A673 (cell line): Measurements from ENCODE around the gene CHRM5. TPM values are rescaled to one million over a fixed set of nuclear protein-coding genes. Genes with fewer than 3 reads are reported as not detected.
"Not testable (repeated sequence)": the region's sequence is repeated elsewhere in the genome, so short reads cannot be mapped to it uniquely, and the experiment has no call there.

Experiments
- BruUV-seq: library from RNA; stranded (reverse); fragments of 400-500 nt; replicated peaks from 2 replicates; lab custom pipeline; 2021; lab: Mats Ljungman, UMichigan
- CTCF ChIA-PET: fragments of 300-600 bp; sonication (Branson Sonifier 250); formaldehyde crosslinking; loops from one replicate; lab custom pipeline; 2022; ENCODE audit warnings: antibody characterized with exemption; lab: Charles Lee
- POLR2A ChIA-PET: fragments of 300-600 bp; sonication (Branson Sonifier 250); formaldehyde crosslinking; loops from one replicate; lab custom pipeline; 2022; ENCODE audit warnings: antibody characterized with exemption; ENCODE audit not compliant: low non-redundant PET; lab: Charles Lee
- DNase-seq: peaks from one replicate; pipeline ENCODE4 v3.0.0-alpha.2; 2015; ENCODE audit warnings: low spot score
- H3K27ac ChIP-seq: fragments of 200-600 bp; sonication (generic); 2 replicates; pipeline ENCODE4 v1.5.1; 2016; ENCODE audit warnings: mixed run types, low read depth, mild to moderate bottlenecking, mixed read lengths, antibody characterized with exemption, low read length; ENCODE audit not compliant: poor library complexity, severe bottlenecking
- H3K27me3 ChIP-seq: fragments of 200-600 bp; sonication (generic); replicated peaks from 2 replicates; pipeline ENCODE4 v1.6.1; 2017; ENCODE audit warnings: mixed run types, low read depth, mild to moderate bottlenecking, mixed read lengths, antibody characterized with exemption, low read length; ENCODE audit not compliant: insufficient read depth, poor library complexity
- H3K36me3 ChIP-seq: fragments of 200-600 bp; sonication (generic); 2 replicates; pipeline ENCODE4 v1.6.1; 2016; ENCODE audit warnings: mixed run types, mild to moderate bottlenecking, mixed read lengths, antibody characterized with exemption, low read length; ENCODE audit not compliant: insufficient read depth, poor library complexity, severe bottlenecking
- H3K4me1 ChIP-seq: fragments of 200-600 bp; sonication (generic); 2 replicates; pipeline ENCODE4 v1.6.1; 2017; ENCODE audit warnings: mixed run types, mild to moderate bottlenecking, mixed read lengths, antibody characterized with exemption, low read length; ENCODE audit not compliant: insufficient read depth, poor library complexity, severe bottlenecking
- H3K4me3 ChIP-seq: fragments of 200-600 bp; sonication (generic); 2 replicates; pipeline ENCODE4 v1.5.1; 2016; ENCODE audit warnings: low read depth, mixed run types, mild to moderate bottlenecking, mixed read lengths, low read length; ENCODE audit not compliant: poor library complexity, severe bottlenecking
- H3K9me3 ChIP-seq: fragments of 200-600 bp; sonication (generic); 2 replicates; pipeline ENCODE4 v1.6.1; 2016; ENCODE audit warnings: mixed run types, low read depth, mild to moderate bottlenecking, mixed read lengths, antibody characterized with exemption, low read length; ENCODE audit not compliant: poor library complexity, severe bottlenecking
- CTCF ChIP-seq: fragments of 300-800, 200-600 bp; sonication (generic); conservative IDR thresholded peaks from 2 replicates; pipeline ENCODE4 v1.5.1; 2017; ENCODE audit warnings: low read depth, mild to moderate bottlenecking, antibody characterized with exemption, low read length, moderate library complexity, mixed read lengths
- EZH2 ChIP-seq: fragments of 200-600 bp; sonication (generic); IDR thresholded peaks from 2 replicates; pipeline ENCODE4 v1.6.1; 2017; ENCODE audit warnings: borderline replicate concordance, low read depth, mild to moderate bottlenecking, mixed read lengths, antibody characterized with exemption, low read length; ENCODE audit not compliant: poor library complexity, severe bottlenecking
- intact Hi-C: fragments of 100-400 bp; cut with micrococcal nuclease; formaldehyde crosslinking; loops from one replicate; pipeline ENCODE4 v1.10.0; 2022; ENCODE audit not compliant: unreplicated experiment
- total RNA-seq: library from RNA; stranded (reverse); gene quantifications from 2 replicates; pipeline ENCODE4 v1.2.3, GENCODE V29; 2021

The CHRM5 gene
- total RNA-seq, 1 experiment from 2014 or later = not detected

DNA sequence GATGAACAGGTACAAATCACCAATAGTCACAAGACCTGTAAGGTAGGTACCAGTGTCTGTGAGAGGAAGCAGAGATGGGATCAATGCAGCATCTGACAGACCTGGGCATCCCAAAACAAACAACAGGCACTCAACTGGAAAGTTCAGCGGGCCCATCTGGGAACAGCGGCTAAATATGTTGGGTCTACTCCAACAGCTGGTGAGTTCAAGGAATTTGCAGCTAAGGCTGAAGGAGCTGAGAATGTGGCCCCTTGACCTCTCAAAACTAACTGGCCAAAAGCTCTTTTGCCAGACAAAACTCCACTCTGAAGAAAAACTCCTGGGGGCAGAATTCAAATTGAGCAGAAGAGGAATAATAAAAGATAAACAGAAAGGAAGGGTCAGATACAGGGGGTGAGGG is 46.3 kb downstream of the CHRM5 start:
- Histone ChIP-seq H3K9me3 (no peaks in the 10 kb centered on the region), H3K36me3 (no peaks in the 10 kb centered on the region), H3K4me3 (no peak overlapping the region), H3K27ac (no peak overlapping the region), H3K4me1 (no peaks in the 10 kb centered on the region), H3K27me3 (no peaks in the 10 kb centered on the region)
- ChIA-PET POLR2A (no interaction called here), CTCF (no interaction called here)
- intact Hi-C loops = no loop called here
- BruUV-seq = no TSS peak
- TF ChIP-seq CTCF (no peak), EZH2 (no peak)
- DNase-seq = no peak

DNA sequence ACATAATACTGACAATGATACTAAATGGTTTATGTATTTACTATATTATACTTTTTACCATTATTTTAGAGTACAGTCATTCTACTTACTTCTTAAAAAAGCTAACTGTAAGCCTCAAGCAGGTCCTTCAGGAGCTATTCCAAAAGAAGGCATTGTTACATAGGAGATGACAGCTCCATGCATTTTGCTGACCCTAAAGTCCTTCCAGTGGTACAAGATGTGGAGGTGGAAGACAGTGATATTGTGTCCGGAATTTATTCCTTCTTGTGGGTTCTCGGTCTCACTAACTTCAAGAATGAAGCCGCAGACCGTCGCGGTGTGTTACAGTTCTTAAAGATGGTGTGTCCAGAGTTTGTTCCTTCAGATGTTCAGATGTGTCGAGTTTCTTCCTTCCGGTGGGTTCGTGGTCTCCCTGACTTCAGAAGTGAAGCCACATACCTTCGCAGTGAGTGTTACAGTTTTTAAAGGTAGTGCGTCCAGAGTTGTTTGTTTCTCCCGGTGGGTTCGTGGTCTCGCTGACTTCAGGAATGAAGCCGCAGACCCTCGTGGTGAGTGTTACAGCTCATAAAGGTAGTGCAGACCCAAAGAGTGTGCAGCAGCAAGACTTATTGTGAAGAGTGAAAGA is 49.8 kb downstream of the CHRM5 start:
- H3K27ac ChIP-seq = no peak overlapping the region
- no TSS peak for BruUV-seq
- DNase-seq = no peak
- H3K4me3 ChIP-seq = no peak overlapping the region
- H3K9me3 ChIP-seq = no peaks in the 10 kb centered on the region
- CTCF ChIA-PET = no interaction called here
- TF ChIP-seq EZH2 (no peak), CTCF (no peak)
- H3K27me3 ChIP-seq = no peaks in the 10 kb centered on the region
- no peaks in the 10 kb centered on the region for H3K4me1 ChIP-seq
- POLR2A ChIA-PET = no interaction called here
- H3K36me3 ChIP-seq = no peaks in the 10 kb centered on the region
- intact Hi-C loops = no loop called here

- H3K9me3 ChIP-seq, H3K27me3 ChIP-seq, H3K36me3 ChIP-seq, H3K4me3 ChIP-seq, CTCF ChIA-PET, H3K27ac ChIP-seq, BruUV-seq, H3K4me1 ChIP-seq, intact Hi-C loops, DNase-seq: not testable (repeated sequence)
- POLR2A ChIA-PET = interaction anchor here (0.6 kb wide), 1 partner anchor 903 kb away, joined by 5 read pairs; no protein-coding TSS in a partner anchor
These were observed 50.4 kb downstream of the CHRM5 start for GRCh38 chr15:34018738-34019137.
